Retina (tissue), 1 donor: ENCODE results near the gene CSPG5.

Source experiments
- DNase-seq: peaks from one replicate; pipeline ENCODE4 v3.0.0-alpha.2; 2016

Gene CSPG5

GRCh38 chr3:47536221-47536891 is 42.3 kb downstream of the CSPG5 start:
- no peak for DNase-seq

- no peak for DNase-seq
Measured at GRCh38 chr3:47533996-47534454, 44.6 kb downstream of the CSPG5 start.

- no peak for DNase-seq
Measured at GRCh38 chr3:47533481-47533880, 45.2 kb downstream of the CSPG5 start.

- no peak for DNase-seq
Measured at GRCh38 chr3:47527952-47528725, 50.5 kb downstream of the CSPG5 start.

GRCh38 chr3:47525617-47526016 is 53.0 kb downstream of the CSPG5 start:
- no peak for DNase-seq

- DNase-seq = no peak
Measured at GRCh38 chr3:47523310-47524073, 55.2 kb downstream of the CSPG5 start.

- peak; percentile 90 for DNase-seq
Measured at GRCh38 chr3:47522082-47522987, 56.3 kb downstream of the CSPG5 start.

GRCh38 chr3:47520756-47521155 is 57.9 kb downstream of the CSPG5 start:
- no peak for DNase-seq

GRCh38 chr3:47517937-47518336 is 60.7 kb downstream of the CSPG5 start:
- no peak for DNase-seq

- DNase-seq = no peak
Measured at GRCh38 chr3:47515864-47516319, 62.8 kb downstream of the CSPG5 start.

- no peak for DNase-seq
Measured at GRCh38 chr3:47515100-47515499, 63.6 kb downstream of the CSPG5 start.

GRCh38 chr3:47513125-47513929 is 65.3 kb downstream of the CSPG5 start, which contains the start of gene ELP6:
TSS of gene ELP6 (minus strand) at chr3:47513712. CDS start at chr3:47513590, 122 bp downstream.
- peak; percentile 100 for DNase-seq

- peak; percentile 71 for DNase-seq
Measured at GRCh38 chr3:47512416-47513124, 66.1 kb downstream of the CSPG5 start.
